GM12878 (cell line): ENCODE results near the gene PGAM2. TPM values are rescaled to one million over a fixed set of nuclear protein-coding genes. Genes with fewer than 3 reads are reported as not detected.
A peak's percentile ranks its signal among the peaks of the same experiment; 100 is the strongest.

Experiments used
- ATAC-seq: fragments of 200-7000 bp; cut with Tn5 transposase; 3 replicates; pipeline ENCODE4 v1.9.1; 2020; ENCODE audit warnings: mild to moderate bottlenecking, moderate library complexity
- BruUV-seq: library from RNA; stranded (reverse); fragments of 400-500 nt; replicated peaks from 2 replicates; lab custom pipeline; 2021; lab: Mats Ljungman, UMichigan
- CTCF ChIA-PET: fragments of 300-600 bp; sonication (Branson Sonifier 250); formaldehyde crosslinking; extraction: SDS; loops from one replicate; lab custom pipeline; 2021; ENCODE audit warnings: inconsistent platforms; lab: Yijun Ruan, JAX
- POLR2A ChIA-PET: fragments of 350-600 bp; formaldehyde crosslinking; extraction: SDS; loops from one replicate; lab custom pipeline; 2021; ENCODE audit warnings: inconsistent platforms; lab: Charles Lee
- RAD21 ChIA-PET: fragments of 300-600 bp; sonication (Branson Sonifier 250); formaldehyde crosslinking; loops from one replicate; lab custom pipeline; 2023; ENCODE audit warnings: antibody characterized with exemption; ENCODE audit not compliant: unreplicated experiment; lab: Charles Lee
- SMC1A ChIA-PET: fragments of 300-600 bp; sonication (Branson Sonifier 250); formaldehyde crosslinking; loops from one replicate; lab custom pipeline; 2023; ENCODE audit not compliant: unreplicated experiment, uncharacterized antibody; lab: Charles Lee
- DNase-seq: peaks from one replicate; pipeline ENCODE4 v3.0.0-alpha.2; 2011; ENCODE audit warnings: low read depth, low spot score
- FAIRE-seq: peaks from 3 replicates; lab custom pipeline; 2011; peaks lifted over from hg19 to GRCh38; lab: Jason Lieb, UNC
- H2AFZ ChIP-seq: 2 replicates; pipeline ENCODE4 v1.6.0; 2011; ENCODE audit warnings: low read depth, low read length, control low read depth; ENCODE audit not compliant: control insufficient read depth
- H3K27ac ChIP-seq: 2 replicates; pipeline ENCODE4 v1.5.1; 2011; ENCODE audit warnings: control low read depth; ENCODE audit not compliant: control insufficient read depth, insufficient read depth
- H3K27me3 ChIP-seq, 2 experiments: replicated peaks in 1 of 2; 2 replicates each; pipeline versions ENCODE4 v1.6.0 to v1.6.1; 2011; ENCODE audit warnings: low read length in 1 of 2; ENCODE audit not compliant: control insufficient read depth in 2 of 2, insufficient read depth in 2 of 2
- H3K36me3 ChIP-seq, 2 experiments: 2 replicates each; pipeline ENCODE4 v1.5.1; 2011; ENCODE audit warnings: low read length in 1 of 2; ENCODE audit not compliant: control insufficient read depth in 2 of 2, insufficient read depth in 2 of 2
- H3K4me1 ChIP-seq: 2 replicates; pipeline ENCODE4 v1.6.1; 2011; ENCODE audit warnings: mild to moderate bottlenecking, low read length, moderate library complexity, mixed read lengths; ENCODE audit not compliant: control insufficient read depth, insufficient read depth
- H3K4me2 ChIP-seq: 2 replicates; pipeline ENCODE4 v1.6.0; 2011; ENCODE audit warnings: control low read depth; ENCODE audit not compliant: control insufficient read depth, insufficient read depth
- H3K4me3 ChIP-seq: fragments of 200-600 bp; sonication (generic); 2 replicates; pipeline ENCODE4 v1.5.1; 2016
- H3K79me2 ChIP-seq: 2 replicates; pipeline ENCODE4 v1.6.0; 2011; ENCODE audit warnings: low read length; ENCODE audit not compliant: control insufficient read depth, insufficient read depth
- H3K9ac ChIP-seq: 2 replicates; pipeline ENCODE4 v1.8.0; 2011; ENCODE audit warnings: low read length, control low read depth, mixed read lengths; ENCODE audit not compliant: control insufficient read depth, insufficient read depth
- H3K9me3 ChIP-seq: replicated peaks from 3 replicates; pipeline ENCODE4 v1.5.1; 2011; ENCODE audit warnings: mild to moderate bottlenecking, low read length; ENCODE audit not compliant: control insufficient read depth, insufficient read depth
- H4K20me1 ChIP-seq: 2 replicates; pipeline ENCODE4 v1.6.0; 2011; ENCODE audit not compliant: control insufficient read depth, insufficient read depth
- ATF2 ChIP-seq: IDR thresholded peaks from 2 replicates; pipeline ENCODE4 v1.6.1; 2012; ENCODE audit warnings: low read length, inconsistent platforms
- BCL3 ChIP-seq: IDR thresholded peaks from 2 replicates; pipeline ENCODE4 v1.6.1; 2011; ENCODE audit warnings: borderline replicate concordance, low read depth, mild to moderate bottlenecking, moderate library complexity, low read length; ENCODE audit not compliant: insufficient read depth, poor library complexity, severe bottlenecking
- CBX5 ChIP-seq: sonication (generic); IDR thresholded peaks from 2 replicates; pipeline ENCODE4 v1.6.1; 2016; ENCODE audit warnings: low read depth, moderate library complexity, mild to moderate bottlenecking, inconsistent platforms
- CTCF ChIP-seq, 3 experiments: IDR thresholded peaks in 2 of 3; conservative IDR thresholded peaks in 1 of 3; 2 replicates each; pipeline ENCODE4 v1.5.1; 2011; ENCODE audit warnings: low read depth in 3 of 3, low read length in 3 of 3, mild to moderate bottlenecking in 3 of 3, control low read depth in 2 of 3, moderate library complexity in 2 of 3, inconsistent platforms in 1 of 3, mixed read lengths in 1 of 3; ENCODE audit not compliant: control insufficient read depth in 2 of 3, insufficient read depth in 1 of 3; ENCODE audit errors: extremely low read depth in 1 of 3
- EP300 ChIP-seq, 2 experiments: fragments of 150-350 bp in 1 of 2; IDR thresholded peaks; 2 replicates each; pipeline ENCODE4 v1.6.1; 2011 to 2012; ENCODE audit warnings: low read depth in 2 of 2, low read length in 2 of 2, borderline replicate concordance in 1 of 2, improper control_type of control experiment in 1 of 2, inconsistent platforms in 1 of 2; ENCODE audit not compliant: control insufficient read depth in 1 of 2
- FOXK2 ChIP-seq: fragments of 450-650 bp; IDR thresholded peaks from 2 replicates; pipeline ENCODE4 v1.6.1; 2017; ENCODE audit warnings: mild to moderate bottlenecking, moderate library complexity
- JUNB ChIP-seq: IDR thresholded peaks from 2 replicates; pipeline ENCODE4 v1.6.1; 2016; ENCODE audit warnings: antibody characterized with exemption, mild to moderate bottlenecking
- MTA3 ChIP-seq: IDR thresholded peaks from 2 replicates; pipeline ENCODE4 v1.6.1; 2012; ENCODE audit warnings: low read length, inconsistent platforms, borderline replicate concordance
- MYC ChIP-seq: IDR thresholded peaks from 2 replicates; pipeline ENCODE4 v1.6.1; 2011; ENCODE audit warnings: mild to moderate bottlenecking, low read length, moderate library complexity, inconsistent platforms; ENCODE audit not compliant: insufficient read depth, insufficient replicate concordance, insufficient read length, severe bottlenecking
- NFIC ChIP-seq: IDR thresholded peaks from 2 replicates; pipeline ENCODE4 v1.6.1; 2012; ENCODE audit warnings: low read depth, mild to moderate bottlenecking, inconsistent platforms, low read length, moderate library complexity
- NFXL1 ChIP-seq: fragments of 450-650 bp; IDR thresholded peaks from 2 replicates; pipeline ENCODE4 v1.6.1; 2017; ENCODE audit warnings: antibody characterized with exemption, mild to moderate bottlenecking, borderline replicate concordance
- NR2C1 ChIP-seq: fragments of 450-650 bp; IDR thresholded peaks from 2 replicates; pipeline ENCODE4 v1.6.1; 2017; ENCODE audit warnings: antibody characterized with exemption, mild to moderate bottlenecking, moderate library complexity
- RB1 ChIP-seq: fragments of 450-650 bp; formaldehyde crosslinking; IDR thresholded peaks from 2 replicates; pipeline ENCODE4 v1.6.1; 2017; ENCODE audit warnings: mild to moderate bottlenecking, borderline replicate concordance
- RFX5 ChIP-seq: IDR thresholded peaks from 2 replicates; pipeline ENCODE4 v1.6.1; 2011; ENCODE audit warnings: low read depth, low read length, improper control_type of control experiment
- RUNX3 ChIP-seq: IDR thresholded peaks from 2 replicates; pipeline ENCODE4 v1.6.1; 2012; ENCODE audit warnings: low read length, inconsistent platforms
- STAT3 ChIP-seq: IDR thresholded peaks from 2 replicates; pipeline ENCODE4 v1.6.1; 2011; ENCODE audit warnings: low read depth, low read length, improper control_type of control experiment
- TCF12 ChIP-seq: IDR thresholded peaks from 2 replicates; pipeline ENCODE4 v1.6.1; 2011; ENCODE audit warnings: low read depth, mild to moderate bottlenecking, low read length
- ZNF622 ChIP-seq: fragments of 450-650 bp; IDR thresholded peaks from 2 replicates; pipeline ENCODE4 v1.6.1; 2017; ENCODE audit warnings: mild to moderate bottlenecking, inconsistent platforms
- whole genome bisulfite sequencing: methylation state at CpG from one replicate; pipeline ENCODE4 v1.1.6; 2016; ENCODE audit warnings: low lambda C conversion rate; ENCODE audit not compliant: insufficient replicate concordance, insufficient coverage; ENCODE audit errors: missing lambda C conversion rate; 5-methylcytosine and 5-hydroxymethylcytosine counted together
- in situ Hi-C: fragments of 300-500 bp; cut with MboI; formaldehyde crosslinking; loops from 9 replicates; pipeline ENCODE4 v1.14.3; 2018; ENCODE audit warnings: mixed read lengths
- intact Hi-C: fragments of 100-400 bp; cut with micrococcal nuclease; formaldehyde crosslinking; loops from one replicate; pipeline ENCODE4 v1.14.2; 2022; ENCODE audit not compliant: unreplicated experiment
- polyA plus RNA-seq, 11 experiments: library from polyadenylated mRNA; depleted of rRNA in 4 of 11; unstranded in 6 of 11; stranded (reverse) in 5 of 11; fragments of >200 nt; fragmentation: Nextera tagmentation in 4 of 11; fragmentation: Illumina TruSeq in 1 of 11; extraction: Ambion mirVana in 4 of 11; extraction: Trizol in 1 of 11; gene quantifications; 1 replicate in 1 of 11; 2 replicates in 10 of 11; pipeline versions ENCODE4 v1.2.1 to v1.2.3, GENCODE V29; 2011 to 2016; ENCODE audit warnings: inconsistent platforms in 2 of 11, missing spikeins in 2 of 11, low read depth in 1 of 11
- total RNA-seq, 4 experiments: library from RNA; depleted of rRNA in 3 of 4; stranded (reverse); fragments of >200 nt in 3 of 4; fragmentation: Illumina TruSeq in 1 of 4; extraction: Trizol in 1 of 4; gene quantifications; 2 replicates each; pipeline versions ENCODE4 v1.2.1 to v1.2.3, GENCODE V29; 2013 to 2021

PGAM2 gene
- total and polyA plus RNA-seq, 10 of the 15 experiments (the other 5 are each of a cell fraction or from before 2014, with no cell fraction given): not detected

- POLR2A ChIA-PET: interaction anchor here (0.6 to 1.4 kb wide), 3 partner anchors 14 to 129 kb away, joined by 3 to 8 read pairs (median 3); no protein-coding TSS in a partner anchor
- TF ChIP-seq MTA3: peak; percentile 75; the same call in 1 of the 2 replicates
- TF ChIP-seq FOXK2: no peak
- no peak for TF ChIP-seq EP300 (IDR thresholded peaks at IDR 0.05; ENCODE audit: borderline replicate concordance in 1 of 2, control insufficient read depth in 1 of 2, low read depth in 2 of 2, low read length in 2 of 2)
- TF ChIP-seq BCL3: peak; percentile 49
- no peak for TF ChIP-seq RFX5
- 0 out of 2 replicates have a peak, but pooled peaks have one; percentile 3 for TF ChIP-seq RUNX3
- TF ChIP-seq NFIC: 0 out of 2 replicates have a peak, but pooled peaks have one; percentile 11
- TF ChIP-seq ATF2: 0 out of 2 replicates have a peak, but pooled peaks have one; percentile 15
- TF ChIP-seq ZNF622: no peak
- no peak for TF ChIP-seq JUNB
- TF ChIP-seq STAT3: no peak
- no peak for TF ChIP-seq MYC
- TF ChIP-seq CTCF (IDR thresholded peaks at IDR 0.05 in 2 of 3, conservative IDR thresholded peaks at IDR 0.05 in 1 of 3; ENCODE audit: control insufficient read depth in 2 of 3, extremely low read depth in 1 of 3, insufficient read depth in 1 of 3, low read depth in 3 of 3, low read length in 3 of 3): no peak
- TF ChIP-seq NR2C1: no peak
- TF ChIP-seq CBX5: no peak
- no peak for TF ChIP-seq RB1
- TF ChIP-seq TCF12: no peak
- no peak for TF ChIP-seq NFXL1
These were observed 1.9 kb upstream of the PGAM2 start for GRCh38 chr7:44067064-44067951.

More at GRCh38 chr7:44067064-44067951, 1.9 kb upstream of the PGAM2 start:
- no TSS peak for BruUV-seq
- in situ Hi-C loops: no loop called here
- Histone ChIP-seq H3K36me3 (peaks cover 0 to 3% of the 10 kb centered on the region in 2 experiments; a peak in 3 of 4 replicates), H3K9me3 (no peaks in the 10 kb centered on the region), H2AFZ (no peak overlapping the region), H3K4me3 (no peak overlapping the region), H3K4me2 (no peak overlapping the region), H3K9ac (no peak overlapping the region), H3K79me2 (no peaks in the 10 kb centered on the region), H3K27ac (no peak overlapping the region), H4K20me1 (no peaks in the 10 kb centered on the region), H3K27me3 (no peaks in the 10 kb centered on the region), H3K4me1 (no peaks in the 10 kb centered on the region)
- DNase-seq (no peak), FAIRE-seq (no peak), ATAC-seq (no peak)
- 49% methylated on average over 11 of the region's 11 CpGs for WGBS
- ChIA-PET RAD21 (no interaction called here), CTCF (interaction anchor here (0.8 kb wide), 1 partner anchor 48 kb away, joined by 3 read pairs; no protein-coding TSS in a partner anchor), SMC1A (interaction anchor here (1.7 kb wide), 1 partner anchor 23 kb away, joined by 4 read pairs; the partner anchor contains the start of gene DBNL)
- intact Hi-C loops: no loop called here
